Stimulated activated effector memory CD8-positive, alpha-beta T cell treated with anti-CD3 and anti-CD28 coated beads, Interleukin-12 subunit alpha, Interleukin-12 subunit beta, amount 100 ng/mL, for 72 hours (primary cell): ENCODE results near the gene GTF2F2.
"Not testable (repeated sequence)": the region's sequence is repeated elsewhere in the genome, so short reads cannot be mapped to it uniquely, and the experiment has no call there.

ENCODE experiments used
- ATAC-seq: fragments of 150-1000 bp; cut with Tn5 transposase; 2 replicates; pipeline ENCODE4 v1.10.0; 2021
- DNase-seq, 2 donors: peaks; one replicate each; pipeline ENCODE4 v3.0.0; 2021 to 2022; ENCODE audit warnings: low spot score in 2 of 2
- H3K27ac Mint-ChIP-seq: one replicate; pipeline ENCODE4 v1.8.0; 2022; ENCODE audit warnings: mild to moderate bottlenecking, mixed read lengths
- H3K36me3 Mint-ChIP-seq: one replicate; pipeline ENCODE4 v1.8.0; 2022; ENCODE audit warnings: mild to moderate bottlenecking, mixed read lengths
- H3K4me1 Mint-ChIP-seq: one replicate; pipeline ENCODE4 v1.8.0; 2022; ENCODE audit warnings: mixed read lengths
- H3K4me3 Mint-ChIP-seq: one replicate; pipeline ENCODE4 v1.8.0; 2022; ENCODE audit warnings: mild to moderate bottlenecking, mixed read lengths
- H3K9me3 Mint-ChIP-seq: one replicate; pipeline ENCODE4 v1.8.0; 2022; ENCODE audit warnings: mixed read lengths

Gene GTF2F2

GRCh38 chr13:45229172-45229571 lies 108.9 kb downstream of the GTF2F2 start:
- no peak overlapping the region for H3K27ac Mint-ChIP-seq
- H3K4me3 Mint-ChIP-seq: no peak overlapping the region
- no peak for DNase-seq
- no peaks in the 10 kb centered on the region for H3K4me1 Mint-ChIP-seq
- ATAC-seq: no peak
- H3K36me3 Mint-ChIP-seq: peaks cover 6% of the 10 kb centered on the region
- no peaks in the 10 kb centered on the region for H3K9me3 Mint-ChIP-seq

DNA sequence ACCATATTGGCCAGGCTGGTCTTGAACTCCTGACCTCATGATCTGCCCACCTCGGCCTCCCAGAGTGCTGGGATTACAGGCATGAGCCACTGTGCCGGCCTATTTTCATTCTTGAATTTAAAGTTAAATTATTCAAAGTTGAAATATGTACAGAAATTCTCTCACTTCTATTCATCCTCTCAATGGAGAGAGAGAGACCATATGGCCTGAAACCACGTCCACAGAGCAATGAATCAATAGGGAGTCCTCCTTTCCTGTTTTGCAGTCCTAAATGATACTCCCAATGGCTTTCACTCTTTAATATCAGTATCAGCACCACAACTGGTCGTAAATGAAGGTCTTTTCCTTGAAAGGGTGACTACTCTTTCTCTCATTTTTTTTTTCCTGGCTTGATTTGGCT lies 111.0 kb downstream of the GTF2F2 start:
- Mint-ChIP-seq H3K9me3 (no peaks in the 10 kb centered on the region), H3K27ac (no peak overlapping the region), H3K36me3 (peaks cover 6% of the 10 kb centered on the region), H3K4me1 (no peaks in the 10 kb centered on the region), H3K4me3 (no peak overlapping the region)
- DNase-seq (no peak), ATAC-seq (no peak)

GRCh38 chr13:45231722-45232121 lies 111.4 kb downstream of the GTF2F2 start:
- no peaks in the 10 kb centered on the region for H3K9me3 Mint-ChIP-seq
- H3K4me3 Mint-ChIP-seq: no peak overlapping the region
- no peak overlapping the region for H3K27ac Mint-ChIP-seq
- H3K4me1 Mint-ChIP-seq: no peaks in the 10 kb centered on the region
- ATAC-seq: no peak
- DNase-seq: no peak
- peaks cover 6% of the 10 kb centered on the region for H3K36me3 Mint-ChIP-seq

DNA sequence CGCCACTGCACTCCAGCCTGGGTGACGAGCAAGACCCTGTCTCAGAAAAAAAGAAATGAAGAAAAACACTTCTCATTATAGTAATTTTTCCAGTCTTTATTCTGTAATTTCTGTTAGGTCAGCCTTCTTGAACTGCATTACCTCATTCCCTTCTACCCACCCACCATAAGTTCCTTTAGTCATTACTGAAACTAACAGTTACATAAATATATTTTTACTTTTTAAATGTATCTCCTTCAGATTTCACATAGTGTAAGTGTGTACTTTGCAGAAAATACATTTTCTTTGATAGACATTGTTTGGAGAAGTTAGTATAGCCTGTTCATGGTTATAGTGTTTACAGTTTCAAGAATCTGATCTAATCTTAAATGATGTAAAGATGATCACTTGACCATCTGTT lies 112.3 kb downstream of the GTF2F2 start:
- Mint-ChIP-seq H3K4me1 (no peaks in the 10 kb centered on the region), H3K4me3 (no peak overlapping the region), H3K36me3 (peaks cover 6% of the 10 kb centered on the region), H3K27ac (no peak overlapping the region), H3K9me3 (no peaks in the 10 kb centered on the region)
- ATAC-seq: no peak
- no peak for DNase-seq

DNA sequence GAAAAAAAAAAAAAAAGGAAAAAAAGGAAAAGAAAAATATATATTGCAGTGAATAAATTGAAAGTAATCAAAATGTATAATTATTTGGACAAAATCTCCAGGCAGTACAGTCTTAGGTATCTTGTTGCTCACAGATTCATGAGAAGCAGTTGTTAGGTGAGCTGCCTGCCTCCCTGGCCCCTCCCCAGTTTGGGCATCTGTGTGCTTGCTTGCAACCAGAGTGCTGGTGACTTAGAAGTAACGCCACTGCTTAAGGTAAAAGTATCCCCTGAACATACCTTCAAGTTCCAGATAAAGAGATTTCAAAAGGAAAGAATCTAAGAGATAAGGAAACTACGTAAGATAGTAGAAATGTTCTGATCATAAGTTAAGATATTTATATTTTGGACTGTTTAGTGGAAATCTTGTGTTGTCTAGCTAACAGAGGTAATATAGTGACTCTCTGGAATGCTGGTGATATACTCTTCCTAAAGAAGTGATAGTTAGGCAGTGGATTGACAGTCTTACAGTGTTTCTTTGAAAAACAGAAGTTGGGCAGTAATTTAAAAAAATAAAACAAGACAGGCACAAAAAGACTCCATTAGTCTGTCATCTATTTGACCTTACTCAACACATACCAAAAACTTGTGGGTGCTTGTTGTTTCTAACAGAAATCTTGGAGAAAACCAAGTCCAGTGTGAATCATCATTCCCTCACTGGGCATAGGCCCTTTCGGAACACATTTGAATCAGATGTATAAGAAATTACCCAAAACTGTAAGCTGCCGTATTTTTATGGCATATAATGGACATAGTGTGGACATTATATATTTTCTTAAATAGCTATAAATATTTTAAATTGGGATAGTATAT lies 118.9 kb downstream of the GTF2F2 start:
- no peak overlapping the region for H3K27ac Mint-ChIP-seq
- no peak for DNase-seq

GRCh38 chr13:45240143-45240542 lies 119.8 kb downstream of the GTF2F2 start:
- no peak overlapping the region for H3K4me3 Mint-ChIP-seq
- no peaks in the 10 kb centered on the region for H3K36me3 Mint-ChIP-seq
- no peaks in the 10 kb centered on the region for H3K4me1 Mint-ChIP-seq
- ATAC-seq (no peak), DNase-seq (no peak)
- H3K9me3 Mint-ChIP-seq: no peaks in the 10 kb centered on the region
- no peak overlapping the region for H3K27ac Mint-ChIP-seq

More for the DNA sequence above, 118.9 kb downstream of the GTF2F2 start:
- no peak for ATAC-seq
- H3K4me3 Mint-ChIP-seq: no peak overlapping the region
- H3K9me3 Mint-ChIP-seq: no peaks in the 10 kb centered on the region
- no peaks in the 10 kb centered on the region for H3K36me3 Mint-ChIP-seq
- H3K4me1 Mint-ChIP-seq: no peaks in the 10 kb centered on the region

DNA sequence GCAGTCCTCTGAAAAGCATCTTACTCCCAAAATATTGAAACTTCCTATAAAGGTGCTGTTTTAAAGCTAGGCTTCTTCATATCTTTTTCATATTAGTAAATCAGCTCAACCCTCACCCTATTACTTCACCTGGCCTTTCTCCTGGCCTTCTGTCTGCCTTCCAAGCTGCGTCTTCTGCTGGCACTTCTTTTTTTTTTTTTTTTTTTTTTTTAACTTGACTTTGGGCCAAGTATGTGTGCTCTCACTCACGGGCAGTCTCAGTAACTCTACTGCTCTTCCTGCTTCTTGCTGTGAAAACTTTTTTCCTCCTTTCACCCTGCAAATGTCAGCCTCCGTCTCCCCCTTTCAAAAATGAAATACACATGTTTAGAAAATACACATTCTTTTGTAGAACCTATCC lies 121.8 kb downstream of the GTF2F2 start:
- Mint-ChIP-seq H3K36me3 (no peaks in the 10 kb centered on the region), H3K4me1 (no peaks in the 10 kb centered on the region), H3K4me3 (no peak overlapping the region), H3K27ac (no peak overlapping the region), H3K9me3 (no peaks in the 10 kb centered on the region)
- no peak for ATAC-seq
- no peak for DNase-seq

GRCh38 chr13:45242524-45242923 lies 122.2 kb downstream of the GTF2F2 start:
- H3K4me3 Mint-ChIP-seq: no peak overlapping the region
- no peaks in the 10 kb centered on the region for H3K9me3 Mint-ChIP-seq
- H3K36me3 Mint-ChIP-seq: no peaks in the 10 kb centered on the region
- no peak for ATAC-seq
- no peak for DNase-seq
- no peaks in the 10 kb centered on the region for H3K4me1 Mint-ChIP-seq
- no peak overlapping the region for H3K27ac Mint-ChIP-seq

- Mint-ChIP-seq H3K36me3 (no peaks in the 10 kb centered on the region), H3K4me1 (no peaks in the 10 kb centered on the region), H3K27ac (no peak overlapping the region), H3K9me3 (no peaks in the 10 kb centered on the region), H3K4me3 (no peak overlapping the region)
- no peak for DNase-seq
- no peak for ATAC-seq
Measured at GRCh38 chr13:45243077-45243476, 122.8 kb downstream of the GTF2F2 start.

- H3K9me3 Mint-ChIP-seq, H3K36me3 Mint-ChIP-seq, H3K27ac Mint-ChIP-seq, H3K4me1 Mint-ChIP-seq, ATAC-seq, DNase-seq, H3K4me3 Mint-ChIP-seq: not testable (repeated sequence)
Measured at GRCh38 chr13:45244736-45245135, 124.4 kb downstream of the GTF2F2 start.

DNA sequence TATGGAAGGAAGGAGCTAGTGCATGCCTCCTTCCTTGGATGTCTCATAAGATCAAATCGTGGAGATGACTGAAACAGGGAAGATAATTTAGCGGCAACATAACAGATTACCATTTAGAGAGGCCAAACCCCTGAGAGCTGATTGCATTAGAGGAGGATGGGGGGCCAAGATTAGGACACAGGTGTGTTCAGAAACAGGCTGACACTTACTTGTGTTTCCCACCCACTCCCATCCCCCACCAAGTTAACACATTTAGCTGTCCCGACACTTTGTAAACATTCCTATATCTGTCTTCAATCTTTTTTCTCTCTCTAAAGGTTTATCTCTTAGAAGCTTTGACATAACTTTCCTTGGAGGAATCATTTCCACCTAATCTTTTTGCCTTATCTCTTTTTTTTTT lies 129.4 kb downstream of the GTF2F2 start:
- peaks cover 26% of the 10 kb centered on the region for H3K36me3 Mint-ChIP-seq
- no peak overlapping the region for H3K4me3 Mint-ChIP-seq
- H3K4me1 Mint-ChIP-seq: no peaks in the 10 kb centered on the region
- no peak for DNase-seq
- H3K27ac Mint-ChIP-seq: no peak overlapping the region
- H3K9me3 Mint-ChIP-seq: no peaks in the 10 kb centered on the region
- ATAC-seq: no peak

- H3K4me3 Mint-ChIP-seq: no peak overlapping the region
- ATAC-seq (no peak), DNase-seq (no peak)
- H3K4me1 Mint-ChIP-seq: peaks cover 11% of the 10 kb centered on the region
- peaks cover 27% of the 10 kb centered on the region for H3K36me3 Mint-ChIP-seq
- no peak overlapping the region for H3K27ac Mint-ChIP-seq
- no peaks in the 10 kb centered on the region for H3K9me3 Mint-ChIP-seq
Measured at GRCh38 chr13:45254396-45254795, 134.1 kb downstream of the GTF2F2 start.

DNA sequence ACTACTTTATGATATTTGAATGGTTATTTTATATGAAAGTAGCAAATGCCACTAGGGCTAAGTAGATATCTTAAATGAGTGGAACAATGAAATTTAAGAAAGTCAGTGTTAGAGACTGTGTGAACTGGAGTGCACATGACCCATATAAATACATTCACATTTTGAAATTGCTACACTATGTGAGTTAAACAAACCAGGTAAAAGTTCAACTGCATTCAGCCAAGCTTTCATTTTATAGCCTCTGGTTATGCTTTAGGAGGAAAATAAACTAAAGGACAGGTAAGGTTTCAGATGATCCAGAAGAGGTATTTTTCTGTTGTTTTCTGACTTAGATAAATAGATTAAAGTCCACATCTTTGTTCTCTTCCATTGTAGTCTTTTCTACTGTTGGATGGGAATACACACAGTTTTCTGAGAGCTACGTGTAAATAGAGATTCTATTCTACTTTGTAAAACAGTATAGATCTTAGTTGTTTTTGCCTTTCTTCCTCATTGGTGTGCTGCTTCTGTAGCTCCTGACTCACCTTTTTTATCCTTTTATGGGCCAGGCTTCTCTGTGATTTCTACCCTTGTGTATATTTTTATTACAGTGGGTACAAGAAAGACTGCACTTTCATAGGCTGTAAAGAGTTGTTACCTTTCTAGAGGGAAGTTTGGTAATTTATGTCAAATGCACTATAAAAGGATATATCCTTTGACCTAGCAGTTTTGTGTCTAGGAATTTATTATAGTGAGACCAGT lies 135.1 kb downstream of the GTF2F2 start:
- DNase-seq (no peak), ATAC-seq (no peak)
- Mint-ChIP-seq H3K36me3 (peaks cover 22% of the 10 kb centered on the region), H3K27ac (no peak overlapping the region), H3K9me3 (no peaks in the 10 kb centered on the region), H3K4me1 (peaks cover 11% of the 10 kb centered on the region), H3K4me3 (no peak overlapping the region)

DNA sequence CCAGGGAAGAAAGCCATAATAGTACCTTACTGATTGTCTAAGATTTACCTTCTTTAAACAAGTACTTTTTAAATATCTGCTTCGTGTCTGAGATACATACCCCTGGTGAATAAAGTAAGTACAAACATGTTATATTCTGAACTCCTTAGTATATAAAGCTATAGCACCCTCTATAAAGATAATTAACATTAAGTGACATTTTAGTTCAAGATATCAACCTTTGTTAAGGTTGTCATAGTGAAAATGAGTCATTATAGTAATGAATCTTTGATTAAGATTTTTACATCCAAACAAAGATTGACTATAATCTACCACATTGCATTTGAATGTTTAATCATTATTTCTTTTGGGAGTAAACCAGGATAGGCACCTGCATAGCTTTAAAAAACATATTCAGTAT lies 135.9 kb downstream of the GTF2F2 start:
- peaks cover 11% of the 10 kb centered on the region for H3K4me1 Mint-ChIP-seq
- H3K9me3 Mint-ChIP-seq: no peaks in the 10 kb centered on the region
- peaks cover 22% of the 10 kb centered on the region for H3K36me3 Mint-ChIP-seq
- H3K4me3 Mint-ChIP-seq: no peak overlapping the region
- no peak for DNase-seq
- no peak overlapping the region for H3K27ac Mint-ChIP-seq
- no peak for ATAC-seq

- H3K4me3 Mint-ChIP-seq: no peak overlapping the region
- H3K4me1 Mint-ChIP-seq: peaks cover 11% of the 10 kb centered on the region
- no peak overlapping the region for H3K27ac Mint-ChIP-seq
- no peaks in the 10 kb centered on the region for H3K9me3 Mint-ChIP-seq
- DNase-seq (no peak), ATAC-seq (peak; percentile 40)
- peaks cover 19% of the 10 kb centered on the region for H3K36me3 Mint-ChIP-seq
Measured at GRCh38 chr13:45257638-45258333, 137.5 kb downstream of the GTF2F2 start.

- Mint-ChIP-seq H3K27ac (no peak overlapping the region), H3K4me3 (no peak overlapping the region), H3K4me1 (peaks cover 11% of the 10 kb centered on the region), H3K9me3 (no peaks in the 10 kb centered on the region), H3K36me3 (peaks cover 14% of the 10 kb centered on the region)
- DNase-seq (no peak), ATAC-seq (no peak)
Measured at GRCh38 chr13:45258334-45258675, 138.0 kb downstream of the GTF2F2 start.
